ENCODE data around the gene ZFP69B.

GRCh38 chr1:40469327-40469726, 19.1 kb downstream of the ZFP69B start:
- TF ChIP-seq POLR2A (IDR thresholded peaks at IDR 0.05) (no peak), EP300 (IDR thresholded peaks at IDR 0.05) (no peak)
